ENCODE measurements around the gene KLHL1. TPM values are rescaled to one million over a fixed set of nuclear protein-coding genes. Genes with fewer than 3 reads are reported as not detected.

Gene KLHL1
- total and polyA plus RNA-seq, 9 of the 15 experiments (the other 6 are each of a cell fraction or from before 2014, with no cell fraction given) = not detected

DNA sequence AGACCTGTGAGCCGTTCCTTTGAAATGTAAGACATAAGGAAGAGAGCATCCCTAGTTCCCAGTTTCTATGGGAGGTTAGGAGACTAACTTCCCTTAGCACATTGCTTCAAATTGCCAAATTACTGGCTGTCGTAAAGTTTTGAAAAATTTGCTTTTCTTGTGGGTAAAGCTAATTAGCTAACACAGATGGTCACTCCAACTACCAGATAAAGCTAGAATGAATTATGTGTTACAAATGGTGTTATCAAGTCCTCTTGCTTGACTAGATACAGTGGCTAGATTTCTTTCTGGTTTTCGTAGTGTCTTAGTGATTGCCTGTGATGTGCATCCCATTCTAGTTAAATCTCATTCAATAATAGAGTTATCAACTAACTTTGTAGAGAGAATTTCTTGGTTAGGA lies 417.3 kb downstream of the KLHL1 start (continued):
- TF ChIP-seq NFXL1 (CRISPR knock-in tag; IDR thresholded peaks at IDR 0.05) (no peak), KAT2B (IDR thresholded peaks at IDR 0.05; ENCODE audit: low read depth, low read length) (no peak), FOXJ2 (tag; IDR thresholded peaks at IDR 0.05) (no peak), SOX6 (IDR thresholded peaks at IDR 0.05) (0 out of 2 replicates have a peak, but pooled peaks have one; percentile 40), KLF16 (IDR thresholded peaks at IDR 0.05) (no peak), RBM22 (IDR thresholded peaks at IDR 0.05; ENCODE audit: low read depth, low read length, poor library complexity, severe bottlenecking) (no peak), TEAD4 (IDR thresholded peaks at IDR 0.05; ENCODE audit: low read length) (peak; percentile 67), TEAD4 (CRISPR knock-in tag; IDR thresholded peaks at IDR 0.05; ENCODE audit: borderline replicate concordance) (no peak), CBFA2T3 (IDR thresholded peaks at IDR 0.05) (peak; percentile 50), POLR2AphosphoS5 (IDR thresholded peaks at IDR 0.05; ENCODE audit: control insufficient read depth, insufficient read depth, low read depth, low read length) (no peak), TCF3 (CRISPR knock-in tag; IDR thresholded peaks at IDR 0.05) (peak; percentile 75), KLF13 (tag; IDR thresholded peaks at IDR 0.05; ENCODE audit: borderline replicate concordance, low read depth) (no peak), ARID1B (IDR thresholded peaks at IDR 0.05) (peak; percentile 46; the same call in 1 of the 2 replicates)
- TF ChIP-seq, protein P1, sequence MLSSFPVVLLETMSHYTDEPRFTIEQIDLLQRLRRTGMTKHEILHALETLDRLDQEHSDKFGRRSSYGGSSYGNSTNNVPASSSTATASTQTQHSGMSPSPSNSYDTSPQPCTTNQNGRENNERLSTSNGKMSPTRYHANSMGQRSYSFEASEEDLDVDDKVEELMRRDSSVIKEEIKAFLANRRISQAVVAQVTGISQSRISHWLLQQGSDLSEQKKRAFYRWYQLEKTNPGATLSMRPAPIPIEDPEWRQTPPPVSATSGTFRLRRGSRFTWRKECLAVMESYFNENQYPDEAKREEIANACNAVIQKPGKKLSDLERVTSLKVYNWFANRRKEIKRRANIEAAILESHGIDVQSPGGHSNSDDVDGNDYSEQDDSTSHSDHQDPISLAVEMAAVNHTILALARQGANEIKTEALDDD (IDR thresholded peaks at IDR 0.05) = peak; percentile 55
